Karpas-422 (cell line): ENCODE results near the gene VPS13D. TPM values are rescaled to one million over a fixed set of nuclear protein-coding genes. Genes with fewer than 3 reads are reported as not detected.

ENCODE experiments used
- DNase-seq: peaks from one replicate; pipeline ENCODE4 v3.0.0-alpha.2; 2015
- H2AFZ ChIP-seq: fragments of 200-600 bp; sonication (generic); 2 replicates; pipeline ENCODE4 v1.6.1; 2014; ENCODE audit warnings: antibody characterized with exemption, low read length, mixed read lengths
- H3K27ac ChIP-seq: fragments of 200-600 bp; sonication (generic); 2 replicates; pipeline ENCODE4 v1.5.1; 2014; ENCODE audit warnings: mild to moderate bottlenecking, low read length, moderate library complexity
- H3K27me3 ChIP-seq: fragments of 200-600 bp; sonication (generic); 2 replicates; pipeline ENCODE4 v1.6.1; 2014; ENCODE audit warnings: low read length, mixed read lengths
- H3K36me3 ChIP-seq: fragments of 200-600 bp; sonication (generic); 2 replicates; pipeline ENCODE4 v1.6.1; 2014; ENCODE audit warnings: low read length, mixed read lengths; ENCODE audit not compliant: insufficient read depth
- H3K4me1 ChIP-seq: fragments of 200-600 bp; sonication (generic); 2 replicates; pipeline ENCODE4 v1.6.1; 2014; ENCODE audit warnings: mild to moderate bottlenecking, low read length, mixed read lengths
- H3K4me2 ChIP-seq: fragments of 200-600 bp; sonication (generic); 2 replicates; pipeline ENCODE4 v1.6.1; 2014; ENCODE audit warnings: low read length, low read depth, mild to moderate bottlenecking; ENCODE audit not compliant: poor library complexity, severe bottlenecking
- H3K4me3 ChIP-seq: fragments of 200-600 bp; sonication (generic); 2 replicates; pipeline ENCODE4 v1.5.1; 2014; ENCODE audit warnings: mild to moderate bottlenecking, antibody characterized with exemption, low read length, mixed read lengths
- H3K79me2 ChIP-seq: fragments of 200-600 bp; sonication (generic); 2 replicates; pipeline ENCODE4 v1.6.1; 2014; ENCODE audit warnings: mild to moderate bottlenecking, low read length, mixed read lengths
- H3K9ac ChIP-seq: fragments of 200-600 bp; sonication (generic); 2 replicates; pipeline ENCODE4 v1.6.0; 2014; ENCODE audit warnings: low read length
- H3K9me2 ChIP-seq: fragments of 200-600 bp; sonication (generic), shearing (Covaris generic); replicated peaks from 2 replicates; pipeline ENCODE4 v1.6.0; 2014; ENCODE audit warnings: mild to moderate bottlenecking, low read length, moderate library complexity; ENCODE audit not compliant: insufficient read depth
- H3K9me3 ChIP-seq: fragments of 300-700, 200-600 bp; sonication (generic); 2 replicates; pipeline ENCODE4 v1.6.1; 2014; ENCODE audit warnings: low read length, mixed read lengths
- H4K20me1 ChIP-seq: fragments of 200-600 bp; sonication (generic); 2 replicates; pipeline ENCODE4 v1.6.1; 2014; ENCODE audit warnings: mild to moderate bottlenecking, antibody characterized with exemption, low read length, low read depth; ENCODE audit not compliant: insufficient read depth
- total RNA-seq: library from RNA; depleted of rRNA; stranded (reverse); fragments of >200 nt; shearing (Covaris generic); gene quantifications from 2 replicates; pipeline ENCODE4 v1.2.3, GENCODE V29; 2014; ENCODE audit warnings: low replicate concordance

Gene VPS13D
- total RNA-seq, 1 experiment from 2014 or later = 36.2 TPM

DNA sequence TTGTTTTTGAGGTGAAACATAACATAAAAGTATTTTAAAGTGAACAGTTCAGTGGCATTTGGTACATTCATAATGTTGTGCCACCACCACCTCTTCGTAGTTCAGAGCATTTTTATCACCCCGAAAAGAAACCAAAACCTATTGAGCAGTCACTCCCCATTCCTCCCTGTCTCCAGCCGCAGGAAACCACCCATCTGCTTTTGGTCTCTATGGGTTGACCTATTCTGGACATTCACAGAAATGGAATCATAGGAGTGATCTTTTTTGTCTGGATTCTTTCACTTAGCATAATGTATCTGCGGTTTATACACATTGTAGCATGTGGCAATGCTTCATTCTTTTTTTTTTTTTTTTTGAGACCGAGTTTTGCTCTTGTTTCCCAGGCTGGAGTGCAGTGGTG is 141.2 kb downstream of the VPS13D start:
- Histone ChIP-seq H3K79me2 (no peaks in the 10 kb centered on the region), H3K9me3 (no peaks in the 10 kb centered on the region), H3K9me2 (no peaks in the 10 kb centered on the region), H3K36me3 (no peaks in the 10 kb centered on the region), H3K4me3 (no peak overlapping the region), H4K20me1 (no peaks in the 10 kb centered on the region), H2AFZ (no peak overlapping the region), H3K4me2 (no peak overlapping the region), H3K4me1 (no peaks in the 10 kb centered on the region), H3K9ac (no peak overlapping the region), H3K27ac (no peak overlapping the region), H3K27me3 (no peaks in the 10 kb centered on the region)
- DNase-seq = no peak

DNA sequence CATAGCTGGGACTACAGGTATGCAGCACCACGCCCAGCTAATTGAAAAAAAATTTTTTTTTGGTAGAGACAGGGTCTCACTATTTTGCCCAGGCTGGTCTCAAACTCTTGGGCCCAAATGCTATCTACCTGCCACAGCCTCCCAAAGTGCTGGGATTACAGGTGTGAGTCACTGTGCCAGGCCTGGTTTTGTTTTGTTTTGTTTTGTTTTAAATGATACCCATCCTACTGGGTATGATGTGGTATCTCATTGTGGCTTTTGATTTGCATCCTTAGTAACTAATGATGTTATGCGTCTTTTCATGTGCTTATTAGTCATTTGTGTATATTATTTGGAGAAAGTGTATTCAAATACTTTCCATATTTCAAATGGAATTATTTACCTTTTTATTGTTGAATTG is 142.3 kb downstream of the VPS13D start:
- H3K9me2 ChIP-seq = no peaks in the 10 kb centered on the region
- no peaks in the 10 kb centered on the region for H3K36me3 ChIP-seq
- no peaks in the 10 kb centered on the region for H3K4me1 ChIP-seq
- H4K20me1 ChIP-seq = no peaks in the 10 kb centered on the region
- no peak overlapping the region for H3K9ac ChIP-seq
- H3K9me3 ChIP-seq = no peaks in the 10 kb centered on the region
- no peaks in the 10 kb centered on the region for H3K79me2 ChIP-seq
- no peak overlapping the region for H3K4me3 ChIP-seq
- no peaks in the 10 kb centered on the region for H3K27me3 ChIP-seq
- no peak overlapping the region for H3K27ac ChIP-seq
- no peak overlapping the region for H2AFZ ChIP-seq
- no peak for DNase-seq
- H3K4me2 ChIP-seq = no peak overlapping the region

DNA sequence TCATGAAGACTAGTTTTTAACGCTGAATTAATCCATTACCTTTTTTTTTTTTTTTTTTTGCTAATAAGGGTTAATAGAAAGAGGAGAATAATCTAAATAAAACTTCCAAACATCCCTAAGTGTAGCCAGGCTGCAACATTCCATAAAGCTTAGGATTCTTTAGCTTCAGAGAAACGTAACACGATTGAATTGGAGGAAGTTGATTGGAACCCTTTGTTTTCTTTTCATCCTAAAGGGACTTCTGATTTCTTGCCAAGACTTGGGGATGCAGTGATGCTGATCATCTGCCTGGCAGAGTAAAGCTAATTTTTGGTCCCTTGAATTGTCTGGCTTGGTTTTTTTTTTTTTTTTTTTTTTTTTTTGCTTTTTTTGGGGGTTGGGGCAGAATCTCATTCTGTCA is 142.9 kb downstream of the VPS13D start:
- Histone ChIP-seq H3K36me3 (no peaks in the 10 kb centered on the region), H3K9me2 (no peaks in the 10 kb centered on the region), H3K27me3 (no peaks in the 10 kb centered on the region)

DNA sequence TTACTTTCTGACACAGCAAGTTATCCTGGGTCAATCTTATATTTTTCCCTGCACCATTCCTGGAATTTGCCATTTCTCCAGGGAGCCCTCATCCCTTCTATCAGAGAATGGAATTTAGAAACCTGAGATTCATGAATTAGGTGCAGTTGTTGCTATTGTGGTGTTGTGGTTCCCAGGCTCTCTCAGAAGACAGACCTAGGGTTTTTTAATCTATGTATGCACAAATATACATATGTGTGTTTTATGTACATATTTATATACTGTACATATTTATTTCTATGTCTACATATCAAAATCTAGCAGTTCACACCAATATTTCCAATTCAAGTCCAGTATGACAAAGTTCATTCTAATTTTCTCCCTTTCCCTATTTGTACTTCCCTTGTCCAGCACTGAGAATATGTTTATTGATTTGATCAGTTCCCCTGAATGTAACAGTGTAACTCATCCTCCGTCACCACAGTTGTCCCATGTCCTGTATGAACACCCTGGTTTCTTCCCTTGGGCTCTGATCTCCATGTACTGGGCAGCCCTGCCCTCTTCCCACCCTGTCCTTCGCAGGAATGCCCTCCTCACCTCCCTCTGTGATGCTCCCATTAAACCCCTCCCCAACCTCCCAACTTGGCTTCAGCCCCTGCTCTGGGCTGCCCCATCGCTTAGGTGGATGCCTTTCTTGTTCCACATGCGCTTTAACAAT is 145.5 kb downstream of the VPS13D start:
- Histone ChIP-seq H3K36me3 (no peaks in the 10 kb centered on the region), H3K9me3 (no peaks in the 10 kb centered on the region), H3K27me3 (no peaks in the 10 kb centered on the region), H2AFZ (no peak overlapping the region), H3K79me2 (no peaks in the 10 kb centered on the region), H4K20me1 (no peaks in the 10 kb centered on the region), H3K9ac (no peak overlapping the region), H3K4me2 (no peak overlapping the region), H3K27ac (no peak overlapping the region), H3K4me1 (no peaks in the 10 kb centered on the region), H3K9me2 (no peaks in the 10 kb centered on the region), H3K4me3 (no peak overlapping the region)
- DNase-seq = no peak

More for the DNA sequence above, 142.9 kb downstream of the VPS13D start:
- no peak overlapping the region for H3K4me2 ChIP-seq
- H3K9ac ChIP-seq = no peak overlapping the region
- no peaks in the 10 kb centered on the region for H3K4me1 ChIP-seq
- no peak for DNase-seq
- H3K79me2 ChIP-seq = no peaks in the 10 kb centered on the region
- no peaks in the 10 kb centered on the region for H3K9me3 ChIP-seq
- no peak overlapping the region for H3K4me3 ChIP-seq
- H2AFZ ChIP-seq = no peak overlapping the region
- H3K27ac ChIP-seq = no peak overlapping the region
- H4K20me1 ChIP-seq = no peaks in the 10 kb centered on the region

DNA sequence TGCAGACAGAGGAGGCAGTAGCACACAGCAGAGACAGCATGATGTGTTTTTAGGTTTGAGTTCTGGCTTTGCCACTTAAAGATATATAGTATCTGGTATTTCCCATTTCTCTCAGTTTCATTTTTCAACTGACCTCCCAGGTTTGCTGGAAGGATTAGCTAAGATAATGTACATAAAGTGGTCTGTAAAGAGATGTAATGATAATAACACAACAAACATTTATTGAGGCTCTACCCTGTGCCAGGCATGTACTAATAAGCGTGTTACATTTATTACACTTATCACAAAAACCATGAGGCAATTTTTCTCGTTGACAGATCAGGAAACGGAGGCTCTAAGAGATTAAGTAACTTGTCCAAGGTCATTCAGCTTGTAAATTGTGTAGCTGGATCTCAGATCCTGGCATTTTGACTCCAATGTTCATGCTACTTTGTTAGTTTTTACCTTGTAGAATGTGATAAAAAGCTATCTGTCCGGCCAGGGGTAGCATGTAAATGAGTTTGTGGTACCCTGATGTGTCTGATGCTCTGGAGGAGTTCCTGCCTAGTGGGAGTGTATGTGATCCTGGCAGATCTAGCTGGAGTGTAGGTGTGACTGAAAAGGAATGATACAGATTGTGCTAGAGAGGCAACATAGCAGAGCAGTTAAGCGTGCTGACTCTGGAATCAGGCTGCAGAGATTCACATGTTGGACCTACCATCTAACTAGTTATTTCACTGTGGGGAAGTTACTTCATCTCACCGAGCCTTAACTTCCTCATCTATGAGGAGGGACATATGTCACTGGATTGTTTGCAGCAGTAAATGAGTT is 146.6 kb downstream of the VPS13D start:
- no peak for DNase-seq
- Histone ChIP-seq H3K9ac (no peak overlapping the region), H3K9me3 (no peaks in the 10 kb centered on the region), H3K4me3 (no peak overlapping the region), H3K27ac (no peak overlapping the region), H3K27me3 (no peaks in the 10 kb centered on the region), H3K4me2 (no peak overlapping the region), H3K79me2 (no peaks in the 10 kb centered on the region), H3K9me2 (no peaks in the 10 kb centered on the region), H3K4me1 (no peaks in the 10 kb centered on the region), H2AFZ (no peak overlapping the region), H4K20me1 (no peaks in the 10 kb centered on the region), H3K36me3 (no peaks in the 10 kb centered on the region)

DNA sequence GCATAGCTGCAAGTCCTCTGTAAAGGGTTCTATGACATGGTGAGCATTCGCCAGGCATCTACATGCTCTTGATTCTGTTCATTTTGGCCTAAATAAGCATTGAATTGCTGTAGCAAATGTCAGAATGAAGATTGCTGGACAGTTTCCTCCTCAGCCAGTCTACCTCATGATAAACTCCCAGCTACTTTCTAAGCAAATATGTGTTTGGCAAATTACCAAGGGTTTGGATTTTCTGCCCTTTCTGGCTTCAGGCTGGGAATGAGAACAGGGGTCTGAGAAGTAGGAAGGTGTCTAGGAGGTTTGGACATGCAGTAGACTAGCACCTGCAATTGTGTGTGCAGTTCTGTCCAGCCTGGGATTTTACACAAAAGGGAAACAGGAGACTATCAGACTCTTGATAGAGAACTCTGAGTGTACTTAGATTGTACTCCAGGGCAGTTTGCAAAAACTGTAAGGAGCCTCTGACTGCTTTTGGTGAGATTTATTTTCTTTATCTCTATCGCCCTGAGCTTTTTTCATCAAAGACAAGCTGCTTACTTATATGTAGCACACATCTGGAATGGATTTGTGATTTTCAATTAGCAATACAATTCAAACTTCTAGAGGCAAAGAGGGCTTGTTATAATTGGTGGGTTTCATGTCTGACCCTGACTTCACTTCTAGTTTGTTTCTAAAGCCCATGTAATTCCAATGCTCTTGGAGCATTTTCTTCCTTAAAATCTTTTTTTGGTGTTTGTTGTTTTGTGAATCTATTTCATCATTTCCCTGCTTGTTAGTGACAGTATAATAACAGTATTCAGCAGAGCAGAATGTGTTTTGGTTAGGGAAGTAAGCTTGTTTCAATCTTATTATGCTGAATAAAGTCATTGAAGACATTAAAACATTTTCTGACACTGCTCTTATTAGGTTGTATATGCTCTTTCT is 150.8 kb downstream of the VPS13D start:
- H3K79me2 ChIP-seq = no peaks in the 10 kb centered on the region
- no peak overlapping the region for H3K4me3 ChIP-seq
- H3K4me1 ChIP-seq = no peaks in the 10 kb centered on the region
- no peak overlapping the region for H2AFZ ChIP-seq
- no peaks in the 10 kb centered on the region for H3K27me3 ChIP-seq
- no peaks in the 10 kb centered on the region for H3K9me3 ChIP-seq
- H4K20me1 ChIP-seq = no peaks in the 10 kb centered on the region
- no peak for DNase-seq
- H3K36me3 ChIP-seq = peaks cover 19% of the 10 kb centered on the region
- H3K4me2 ChIP-seq = no peak overlapping the region
- H3K27ac ChIP-seq = no peak overlapping the region
- no peaks in the 10 kb centered on the region for H3K9me2 ChIP-seq
- H3K9ac ChIP-seq = no peak overlapping the region

DNA sequence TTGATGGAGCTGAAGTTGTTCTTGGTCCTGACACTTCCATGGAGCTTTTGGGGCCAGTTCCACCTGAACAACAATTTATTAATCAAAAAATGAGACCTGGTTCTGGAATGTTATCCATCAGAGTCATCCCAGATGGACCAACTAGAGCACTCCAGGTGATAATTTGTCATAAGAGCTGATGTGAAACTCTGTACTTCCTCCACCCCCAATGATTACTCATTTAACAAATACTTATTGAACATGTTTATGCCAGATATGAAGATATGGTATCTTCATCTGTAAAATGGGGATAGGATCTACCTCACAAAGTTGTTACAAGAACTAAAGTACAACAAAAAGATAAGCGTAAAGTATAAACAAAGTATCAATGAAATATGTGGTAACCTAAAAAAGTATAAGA is 153.2 kb downstream of the VPS13D start:
- Histone ChIP-seq H3K4me3 (no peak overlapping the region), H3K9ac (no peak overlapping the region), H2AFZ (no peak overlapping the region), H3K4me1 (no peaks in the 10 kb centered on the region), H3K9me2 (no peaks in the 10 kb centered on the region), H3K9me3 (0 out of 2 replicates have a peak, but pooled peaks cover 4% of the 10 kb centered on the region), H4K20me1 (no peaks in the 10 kb centered on the region), H3K27me3 (no peaks in the 10 kb centered on the region), H3K36me3 (peaks cover 43% of the 10 kb centered on the region), H3K4me2 (no peak overlapping the region), H3K27ac (no peak overlapping the region), H3K79me2 (no peaks in the 10 kb centered on the region)
- DNase-seq = no peak

DNA sequence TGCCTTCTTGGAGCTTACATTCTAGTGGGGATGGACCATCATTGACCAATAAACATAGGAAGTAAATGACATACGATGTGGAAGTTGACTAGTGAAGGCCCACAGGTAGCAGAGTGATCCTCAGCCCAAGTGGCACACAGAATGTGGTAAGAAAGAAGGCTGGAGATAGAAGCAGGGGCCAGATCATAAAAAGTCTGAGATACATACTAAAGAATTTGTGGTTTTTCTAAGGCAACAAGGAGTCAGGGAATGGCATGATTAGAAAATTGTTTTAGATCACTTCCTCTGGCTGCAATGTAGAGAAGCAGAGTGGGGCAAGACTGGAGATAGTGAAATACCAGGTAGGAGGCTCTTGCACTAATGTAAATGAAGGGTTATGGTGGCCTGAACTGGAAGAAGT is 154.0 kb downstream of the VPS13D start:
- no peak overlapping the region for H3K4me3 ChIP-seq
- no peaks in the 10 kb centered on the region for H3K79me2 ChIP-seq
- H3K9ac ChIP-seq = no peak overlapping the region
- H3K36me3 ChIP-seq = peaks cover 44% of the 10 kb centered on the region
- no peaks in the 10 kb centered on the region for H3K4me1 ChIP-seq
- H3K9me3 ChIP-seq = 0 out of 2 replicates have a peak, but pooled peaks cover 4% of the 10 kb centered on the region
- DNase-seq = no peak
- H4K20me1 ChIP-seq = no peaks in the 10 kb centered on the region
- no peaks in the 10 kb centered on the region for H3K9me2 ChIP-seq
- no peak overlapping the region for H3K27ac ChIP-seq
- no peak overlapping the region for H3K4me2 ChIP-seq
- no peak overlapping the region for H2AFZ ChIP-seq
- no peaks in the 10 kb centered on the region for H3K27me3 ChIP-seq
